Right renal pelvis (tissue), 4 donors: ENCODE data around the gene MEGF11. TPM values are rescaled to one million over a fixed set of nuclear protein-coding genes. Genes with fewer than 3 reads are reported as not detected.

ENCODE experiments used
- DNase-seq, 4 donors: peaks; one replicate each; pipeline ENCODE4 v3.0.0-alpha.2; 2013; ENCODE audit warnings: low read depth in 4 of 4, low spot score in 3 of 4, missing footprints in 1 of 4
- polyA plus RNA-seq, 4 donors: library from polyadenylated mRNA; unstranded; fragments of 120-200 nt; gene quantifications; one replicate each; pipeline ENCODE4 v1.2.1, GENCODE V29; 2013; ENCODE audit not compliant: insufficient read length in 4 of 4

The MEGF11 gene
- polyA plus RNA-seq, 4 donors = 2.2 to 3.8 (median 2.6) TPM

- DNase-seq = no peak
Observed at GRCh38 chr15:65845826-65846519, 407.6 kb downstream of the MEGF11 start.

Other genes with a start within 250 kb of the MEGF11 start
- 10 to 100 TPM; 33.8 to 43.8 (median 38.2) TPM for gene DIS3L, start 39.8 kb upstream of the MEGF11 start, polyA plus RNA-seq
- 10 to 100 TPM; 13.8 to 24.9 (median 17.2) TPM for gene TIPIN, start 102.9 kb upstream of the MEGF11 start, polyA plus RNA-seq
- gene MAP2K1, start 133.2 kb upstream of the MEGF11 start, polyA plus RNA-seq = 10 to 100 TPM; 52.8 to 57.0 (median 56.6) TPM
- 10 to 100 TPM; 34.9 to 44.7 (median 40.9) TPM for gene SNAPC5, start 244.0 kb upstream of the MEGF11 start, polyA plus RNA-seq